GM19452 (cell line): Measurements from ENCODE around the gene HOXA10.

ENCODE experiments used
- ATAC-seq: cut with Tn5 transposase; IDR thresholded peaks from one replicate; pipeline ENCODE4 v1.9.1; 2021; ENCODE audit not compliant: unreplicated experiment

The HOXA10 gene

GRCh38 chr7:27191833-27192545 lies 17.9 kb upstream of the HOXA10 start:
- ATAC-seq, result no peak

- ATAC-seq, result no peak
These were observed 17.1 kb upstream of the HOXA10 start for GRCh38 chr7:27191161-27191731.

GRCh38 chr7:27189997-27190748 lies 16.1 kb upstream of the HOXA10 start:
- ATAC-seq, result no peak

GRCh38 chr7:27189295-27189996 lies 15.3 kb upstream of the HOXA10 start:
- no peak for ATAC-seq

- no peak for ATAC-seq
These were observed 14.5 kb upstream of the HOXA10 start for GRCh38 chr7:27188386-27189294.

- no peak for ATAC-seq
These were observed 13.6 kb upstream of the HOXA10 start for GRCh38 chr7:27187475-27188385.

GRCh38 chr7:27186668-27187474 lies 12.8 kb upstream of the HOXA10 start:
- no peak for ATAC-seq

GRCh38 chr7:27185854-27186667 lies 11.9 kb upstream of the HOXA10 start:
- no peak for ATAC-seq

GRCh38 chr7:27185013-27185853 lies 11.1 kb upstream of the HOXA10 start, which contains the start of gene HOXA11:
TSS of gene HOXA11 (minus strand) at chr7:27185232. CDS start at chr7:27185144, 88 bp downstream.
- no peak for ATAC-seq

- ATAC-seq, result no peak
These were observed 10.4 kb upstream of the HOXA10 start for GRCh38 chr7:27184337-27185012.

- no peak for ATAC-seq
These were observed 9.7 kb upstream of the HOXA10 start for GRCh38 chr7:27183682-27184336.

- ATAC-seq, result no peak
These were observed 9.0 kb upstream of the HOXA10 start for GRCh38 chr7:27182861-27183681.

- no peak for ATAC-seq
These were observed 8.2 kb upstream of the HOXA10 start for GRCh38 chr7:27182285-27182841.

- ATAC-seq, result no peak
These were observed 7.7 kb upstream of the HOXA10 start for GRCh38 chr7:27181795-27182275.
